ENCODE measurements around the gene CEMIP.

DNA sequence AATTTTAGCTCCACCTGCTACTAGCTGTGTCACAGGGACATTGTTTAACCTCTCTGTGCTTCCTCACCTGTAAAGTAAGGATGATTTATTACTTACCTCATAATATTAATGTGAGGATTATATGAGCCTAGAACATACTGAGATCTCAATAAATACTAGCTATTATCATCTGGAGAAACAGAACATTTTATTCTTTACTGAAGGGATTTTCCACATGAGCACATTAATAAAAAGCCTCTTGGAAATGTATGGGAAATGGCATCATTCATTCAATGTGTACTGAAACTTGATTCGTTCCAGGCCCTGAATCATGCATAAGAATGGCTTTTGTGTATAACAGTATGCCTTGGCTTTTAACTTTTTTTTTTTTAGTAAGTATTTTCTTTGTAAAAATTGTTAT lies 11.0 kb upstream of the CEMIP start:
- no peak for TF ChIP-seq CTCF (IDR thresholded peaks at IDR 0.05)
- TF ChIP-seq POLR2A (IDR thresholded peaks at IDR 0.05), result no peak
